Activated naive CD8-positive, alpha-beta T cell treated with anti-CD3 and anti-CD28 coated beads, Interleukin-2, amount 50 U/mL, for 16 hours (primary cell): ENCODE results near the gene CDCA4.
"Not testable (repeated sequence)": the region's sequence is repeated elsewhere in the genome, so short reads cannot be mapped to it uniquely, and the experiment has no call there.

Experiments used
- DNase-seq: peaks from one replicate; pipeline ENCODE4 v3.0.0-alpha.2; 2020; ENCODE audit warnings: low read depth, low spot score

Gene CDCA4

GRCh38 chr14:105034315-105035039 lies 13.6 kb upstream of the CDCA4 start:
- no peak for DNase-seq

GRCh38 chr14:105033412-105033900 lies 12.6 kb upstream of the CDCA4 start:
- DNase-seq = not testable (repeated sequence)

GRCh38 chr14:105032451-105032901 lies 11.6 kb upstream of the CDCA4 start:
- not testable (repeated sequence) for DNase-seq

GRCh38 chr14:105030836-105031396 lies 10.0 kb upstream of the CDCA4 start:
- no peak for DNase-seq

- no peak for DNase-seq
These were observed 9.3 kb upstream of the CDCA4 start for GRCh38 chr14:105030194-105030593.

- DNase-seq = no peak
These were observed 8.5 kb upstream of the CDCA4 start for GRCh38 chr14:105029402-105029801.

GRCh38 chr14:105028251-105028927 lies 7.5 kb upstream of the CDCA4 start:
- DNase-seq = no peak

- not testable (repeated sequence) for DNase-seq
These were observed 6.8 kb upstream of the CDCA4 start for GRCh38 chr14:105027718-105028117.

GRCh38 chr14:105026802-105027563 lies 6.1 kb upstream of the CDCA4 start:
- DNase-seq = no peak

- no peak for DNase-seq
These were observed 5.3 kb upstream of the CDCA4 start for GRCh38 chr14:105026033-105026785.

GRCh38 chr14:105025429-105025828 lies 4.5 kb upstream of the CDCA4 start:
- DNase-seq = no peak

- DNase-seq = no peak
These were observed 3.1 kb upstream of the CDCA4 start for GRCh38 chr14:105023791-105024480.

GRCh38 chr14:105023144-105023543 lies 2.3 kb upstream of the CDCA4 start:
- DNase-seq = no peak

- no peak for DNase-seq
These were observed 1.4 kb upstream of the CDCA4 start for GRCh38 chr14:105022276-105022670.

- DNase-seq = no peak
These were observed 883 bp upstream of the CDCA4 start for GRCh38 chr14:105021656-105022275.

GRCh38 chr14:105019861-105020814 lies 745 bp downstream of the CDCA4 start:
- DNase-seq = peak; percentile 28

- no peak for DNase-seq
These were observed 2.5 kb downstream of the CDCA4 start for GRCh38 chr14:105018414-105018813.

GRCh38 chr14:105015905-105016304 lies 5.0 kb downstream of the CDCA4 start:
- no peak for DNase-seq

- no peak for DNase-seq
These were observed 5.6 kb downstream of the CDCA4 start for GRCh38 chr14:105015242-105015641.
